Upper lobe of left lung (tissue), 4 donors: ENCODE measurements around the gene FCGR2B.
"Not testable (repeated sequence)": the region's sequence is repeated elsewhere in the genome, so short reads cannot be mapped to it uniquely, and the experiment has no call there.

Experiments
- CTCF ChIP-seq, 6 experiments: fragments of 450-650 bp in 4 of 6; fragments of 200-600 bp in 2 of 6; sonication (generic) in 2 of 6; IDR thresholded peaks; one replicate each; pipeline ENCODE4 v1.5.1; 2016 to 2019; ENCODE audit warnings: antibody characterized with exemption in 6 of 6
- POLR2A ChIP-seq, 4 donors: fragments of 450-650 bp; IDR thresholded peaks; one replicate each; pipeline ENCODE4 v1.5.1; 2016 to 2017; ENCODE audit warnings: antibody characterized with exemption in 4 of 4, mild to moderate bottlenecking in 2 of 4
- POLR2AphosphoS5 ChIP-seq, 2 donors: sonication (generic); formaldehyde crosslinking; IDR thresholded peaks; one replicate each; pipeline ENCODE4 v1.5.1; 2017; ENCODE audit warnings: antibody characterized with exemption in 2 of 2

- TF ChIP-seq CTCF, POLR2AphosphoS5, POLR2A (IDR thresholded peaks at IDR 0.05): not testable (repeated sequence)
These were observed 39.4 kb upstream of the FCGR2B start for GRCh38 chr1:161623401-161624051.
